K562 (cell line): Measurements from ENCODE around the gene NUP155.
"Not testable (repeated sequence)": the region's sequence is repeated elsewhere in the genome, so short reads cannot be mapped to it uniquely, and the experiment has no call there.

ENCODE experiments used
- AFF4 ChIP-seq: sonication (generic); formaldehyde crosslinking; IDR thresholded peaks from 2 replicates; pipeline ENCODE4 v1.8.0; 2023; ENCODE audit warnings: mild to moderate bottlenecking, missing genetic modification reagents
- CHD4 ChIP-seq: fragments of 200-600 bp; sonication (generic); IDR thresholded peaks from 3 replicates; pipeline ENCODE4 v1.6.1; 2012; ENCODE audit warnings: low read depth, mild to moderate bottlenecking, mixed read lengths, low read length, inconsistent platforms; ENCODE audit not compliant: insufficient read depth, insufficient replicate concordance, poor library complexity, severe bottlenecking
- CTCF ChIP-seq, 3 experiments: IDR thresholded peaks in 2 of 3; conservative IDR thresholded peaks in 1 of 3; 2 replicates each; pipeline ENCODE4 v1.5.1; 2011 to 2012; ENCODE audit warnings: low read length in 3 of 3, mild to moderate bottlenecking in 3 of 3, control low read depth in 2 of 3, improper control_type of control experiment in 1 of 3, inconsistent platforms in 1 of 3, low read depth in 1 of 3, mixed read lengths in 1 of 3, moderate library complexity in 1 of 3; ENCODE audit not compliant: insufficient read depth in 2 of 3
- EGR1 ChIP-seq: fragments of 450-650 bp; conservative IDR thresholded peaks from 2 replicates; pipeline ENCODE4 v1.6.1; 2017; ENCODE audit warnings: mild to moderate bottlenecking
- EZH2 ChIP-seq: IDR thresholded peaks from 2 replicates; pipeline ENCODE4 v1.6.1; 2012; ENCODE audit warnings: low read depth, mild to moderate bottlenecking, inconsistent platforms, low read length, borderline replicate concordance
- HSF4 ChIP-seq: fragments of 250-450 bp; sonication (Bioruptor Pico); IDR thresholded peaks from 2 replicates; pipeline ENCODE4 v2.1.2; 2022; ENCODE audit warnings: mild to moderate bottlenecking, moderate library complexity, borderline replicate concordance
- LEF1 ChIP-seq: fragments of 450-650 bp; IDR thresholded peaks from 2 replicates; pipeline ENCODE4 v1.6.1; 2016; ENCODE audit warnings: mild to moderate bottlenecking
- MXI1 ChIP-seq: IDR thresholded peaks from 2 replicates; pipeline ENCODE4 v1.6.1; 2011; ENCODE audit warnings: low read depth, mild to moderate bottlenecking, improper control_type of control experiment, low read length
- NFYB ChIP-seq: IDR thresholded peaks from 2 replicates; pipeline ENCODE4 v1.6.1; 2011; ENCODE audit warnings: mild to moderate bottlenecking, moderate library complexity; ENCODE audit not compliant: insufficient read length; ENCODE audit errors: extremely low read depth
- RFX5 ChIP-seq: IDR thresholded peaks from 2 replicates; pipeline ENCODE4 v1.6.1; 2011; ENCODE audit warnings: low read depth, mild to moderate bottlenecking, improper control_type of control experiment, low read length
- SMC3 ChIP-seq: conservative IDR thresholded peaks from 2 replicates; pipeline ENCODE4 v1.6.1; 2011; ENCODE audit warnings: low read depth, low read length, improper control_type of control experiment; ENCODE audit not compliant: insufficient read depth
- THAP7 ChIP-seq: fragments of 250-450 bp; sonication (Bioruptor Pico); IDR thresholded peaks from 2 replicates; pipeline ENCODE4 v1.5.0; 2021

- TF ChIP-seq RFX5; SMC3; CTCF (IDR thresholded peaks at IDR 0.05 in 2 of 3, conservative IDR thresholded peaks at IDR 0.05 in 1 of 3; ENCODE audit: insufficient read depth in 2 of 3, low read depth in 1 of 3, low read length in 3 of 3); CHD4; NFYB; EGR1; HSF4 (CRISPR knock-in tag); MXI1; THAP7 (CRISPR knock-in tag); AFF4; EZH2; LEF1: not testable (repeated sequence)
Observed at GRCh38 chr5:37268100-37268499, 102.8 kb downstream of the NUP155 start.
